HEK293 (cell line): Measurements from ENCODE around the gene CASP8AP2.
A peak's percentile ranks its signal among the peaks of the same experiment; 100 is the strongest.

Source experiments
- ATF2 ChIP-seq: fragments of 450-650 bp; formaldehyde crosslinking; IDR thresholded peaks from 2 replicates; pipeline ENCODE4 v1.5.1; 2016; ENCODE audit warnings: missing biosample characterization, missing genetic modification characterization, low read depth
- BCL11B ChIP-seq: fragments of 450-650 bp; formaldehyde crosslinking; IDR thresholded peaks from 2 replicates; pipeline ENCODE4 v1.5.1; 2016; ENCODE audit warnings: low read depth, missing biosample characterization, missing genetic modification characterization
- GLIS1 ChIP-seq: fragments of 450-650 bp; formaldehyde crosslinking; IDR thresholded peaks from 2 replicates; pipeline ENCODE4 v1.5.1; 2016; ENCODE audit warnings: missing biosample characterization, missing genetic modification characterization
- KLF8 ChIP-seq: fragments of 450-650 bp; formaldehyde crosslinking; IDR thresholded peaks from 2 replicates; pipeline ENCODE4 v1.5.1; 2016; ENCODE audit warnings: missing biosample characterization, missing genetic modification characterization
- KLF9 ChIP-seq: fragments of 450-650 bp; formaldehyde crosslinking; IDR thresholded peaks from 2 replicates; pipeline ENCODE4 v1.5.1; 2016; ENCODE audit warnings: missing biosample characterization, missing genetic modification characterization, low read depth
- SP2 ChIP-seq: fragments of 450-650 bp; formaldehyde crosslinking; IDR thresholded peaks from 2 replicates; pipeline ENCODE4 v1.5.1; 2016; ENCODE audit warnings: missing biosample characterization, missing genetic modification characterization
- TCF7L2 ChIP-seq: IDR thresholded peaks from 2 replicates; pipeline ENCODE4 v1.6.1; 2011; ENCODE audit warnings: low read depth, mild to moderate bottlenecking, inconsistent platforms, low read length, moderate library complexity, borderline replicate concordance
- YY2 ChIP-seq: fragments of 450-650 bp; formaldehyde crosslinking; IDR thresholded peaks from 2 replicates; pipeline ENCODE4 v1.5.1; 2016; ENCODE audit warnings: missing biosample characterization, missing genetic modification characterization
- ZBTB17 ChIP-seq: fragments of 450-650 bp; formaldehyde crosslinking; IDR thresholded peaks from 2 replicates; pipeline ENCODE4 v1.5.1; 2016; ENCODE audit warnings: missing biosample characterization, missing genetic modification characterization
- ZNF132 ChIP-seq: fragments of 450-650 bp; formaldehyde crosslinking; IDR thresholded peaks from 2 replicates; pipeline ENCODE4 v1.5.1; 2017; ENCODE audit warnings: missing biosample characterization, missing genetic modification characterization, borderline replicate concordance
- ZNF155 ChIP-seq: fragments of 450-650 bp; formaldehyde crosslinking; IDR thresholded peaks from 2 replicates; pipeline ENCODE4 v1.5.1; 2016; ENCODE audit warnings: missing biosample characterization, missing genetic modification characterization
- ZNF174 ChIP-seq: fragments of 450-650 bp; formaldehyde crosslinking; IDR thresholded peaks from 2 replicates; pipeline ENCODE4 v1.5.0; 2017; ENCODE audit warnings: missing biosample characterization, mild to moderate bottlenecking, missing genetic modification characterization
- ZNF214 ChIP-seq: fragments of 450-650 bp; formaldehyde crosslinking; IDR thresholded peaks from 2 replicates; pipeline ENCODE4 v1.5.1; 2017; ENCODE audit warnings: missing biosample characterization, mild to moderate bottlenecking, missing genetic modification characterization, borderline replicate concordance
- ZNF266 ChIP-seq: fragments of 450-650 bp; formaldehyde crosslinking; IDR thresholded peaks from 2 replicates; pipeline ENCODE4 v1.5.1; 2016; ENCODE audit warnings: missing biosample characterization, missing genetic modification characterization, low read depth
- ZNF335 ChIP-seq: fragments of 450-650 bp; formaldehyde crosslinking; conservative IDR thresholded peaks from 2 replicates; pipeline ENCODE4 v1.5.1; 2016; ENCODE audit warnings: missing biosample characterization, missing genetic modification characterization
- ZNF350 ChIP-seq: fragments of 450-650 bp; formaldehyde crosslinking; IDR thresholded peaks from 2 replicates; pipeline ENCODE4 v1.5.0; 2017; ENCODE audit warnings: missing biosample characterization, mild to moderate bottlenecking, missing genetic modification characterization
- ZNF473 ChIP-seq: fragments of 450-650 bp; formaldehyde crosslinking; IDR thresholded peaks from 2 replicates; pipeline ENCODE4 v1.5.1; 2017; ENCODE audit warnings: missing biosample characterization, missing genetic modification characterization
- ZNF510 ChIP-seq: fragments of 450-650 bp; formaldehyde crosslinking; IDR thresholded peaks from 2 replicates; pipeline ENCODE4 v1.5.1; 2018; ENCODE audit warnings: mild to moderate bottlenecking, missing genetic modification characterization, missing biosample characterization; ENCODE audit not compliant: insufficient replicate concordance
- ZNF600 ChIP-seq: fragments of 450-650 bp; formaldehyde crosslinking; IDR thresholded peaks from 2 replicates; pipeline ENCODE4 v1.5.1; 2016; ENCODE audit warnings: missing biosample characterization, missing genetic modification characterization
- ZNF621 ChIP-seq: fragments of 450-650 bp; formaldehyde crosslinking; IDR thresholded peaks from 2 replicates; pipeline ENCODE4 v1.5.1; 2017; ENCODE audit warnings: missing biosample characterization, missing genetic modification characterization
- ZNF645 ChIP-seq: fragments of 450-650 bp; formaldehyde crosslinking; IDR thresholded peaks from 2 replicates; pipeline ENCODE4; 2016; ENCODE audit warnings: missing biosample characterization, missing genetic modification characterization
- ZNF701 ChIP-seq: fragments of 450-650 bp; formaldehyde crosslinking; IDR thresholded peaks from 2 replicates; pipeline ENCODE4 v1.5.1; 2016; ENCODE audit warnings: missing biosample characterization, missing genetic modification characterization
- ZNF76 ChIP-seq: fragments of 450-650 bp; formaldehyde crosslinking; IDR thresholded peaks from 2 replicates; pipeline ENCODE4; 2016; ENCODE audit warnings: low read depth, missing biosample characterization, missing genetic modification characterization, borderline replicate concordance
- ZNF792 ChIP-seq: fragments of 450-650 bp; formaldehyde crosslinking; IDR thresholded peaks from 2 replicates; pipeline ENCODE4 v1.5.1; 2016; ENCODE audit warnings: missing biosample characterization, missing genetic modification characterization
- ZNF830 ChIP-seq: fragments of 450-650 bp; IDR thresholded peaks from 2 replicates; pipeline ENCODE4 v1.5.0; 2018; ENCODE audit warnings: missing biosample characterization, missing genetic modification characterization, low read depth, mild to moderate bottlenecking, moderate library complexity
- TF ChIP-seq, protein P1 (sequence below): fragments of 450-650 bp; formaldehyde crosslinking; IDR thresholded peaks from 2 replicates; pipeline ENCODE4 v1.5.1; 2016; ENCODE audit warnings: missing biosample characterization, missing genetic modification characterization
- TF ChIP-seq, protein P2 (sequence below): fragments of 450-650 bp; formaldehyde crosslinking; IDR thresholded peaks from 2 replicates; pipeline ENCODE4 v1.5.1; 2016; ENCODE audit warnings: missing biosample characterization, missing genetic modification characterization, low read depth
- TF ChIP-seq, protein P3 (sequence below): fragments of 450-650 bp; formaldehyde crosslinking; IDR thresholded peaks from 2 replicates; pipeline ENCODE4 v1.5.1; 2016; ENCODE audit warnings: missing biosample characterization, missing genetic modification characterization
- TF ChIP-seq, protein P4 (sequence below): fragments of 450-650 bp; formaldehyde crosslinking; IDR thresholded peaks from 2 replicates; pipeline ENCODE4 v1.5.1; 2016; ENCODE audit warnings: missing biosample characterization, missing genetic modification characterization, borderline replicate concordance

CASP8AP2 gene

GRCh38 chr6:89829472-89830169 is at the start of gene CASP8AP2 (continued):
- TF ChIP-seq, protein P1, sequence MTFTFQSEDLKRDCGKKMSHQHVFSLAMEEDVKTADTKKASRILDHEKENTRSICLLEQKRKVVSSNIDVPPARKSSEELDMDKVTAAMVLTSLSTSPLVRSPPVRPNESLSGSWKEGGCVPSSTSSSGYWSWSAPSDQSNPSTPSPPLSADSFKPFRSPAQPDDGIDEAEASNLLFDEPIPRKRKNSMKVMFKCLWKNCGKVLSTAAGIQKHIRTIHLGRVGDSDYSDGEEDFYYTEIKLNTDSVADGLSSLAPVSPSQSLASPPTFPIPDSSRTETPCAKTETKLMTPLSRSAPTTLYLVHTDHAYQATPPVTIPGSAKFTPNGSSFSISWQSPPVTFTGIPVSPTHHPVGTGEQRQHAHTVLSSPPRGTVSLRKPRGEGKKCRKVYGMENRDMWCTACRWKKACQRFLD (tag by site-specific recombination) = no peak
- TF ChIP-seq ATF2 (tag by site-specific recombination) (no peak), ZNF830 (no peak), ZNF214 (tag by site-specific recombination) (no peak), KLF8 (tag by site-specific recombination) (peak; percentile 57), SP2 (peak; percentile 99), ZNF76 (peak; percentile 71; the same call in 1 of the 2 replicates), TCF7L2 (no peak), ZNF155 (tag by site-specific recombination) (no peak), BCL11B (tag by site-specific recombination) (no peak), ZNF473 (tag by site-specific recombination) (no peak), YY2 (tag by site-specific recombination) (0 out of 2 replicates have a peak, but pooled peaks have one; percentile 14), ZNF792 (tag by site-specific recombination) (no peak), ZNF174 (tag by site-specific recombination) (no peak), ZNF600 (tag by site-specific recombination) (peak; percentile 69; the same call in 1 of the 2 replicates), ZNF645 (no peak), ZNF132 (no peak), ZNF510 (tag by site-specific recombination) (no peak), GLIS1 (tag by site-specific recombination) (no peak), ZNF335 (tag by site-specific recombination) (no peak), KLF9 (tag by site-specific recombination) (peak; percentile 55; the same call in 1 of the 2 replicates), ZBTB17 (tag by site-specific recombination) (no peak), ZNF621 (no peak), ZNF701 (tag by site-specific recombination) (no peak), ZNF266 (tag by site-specific recombination) (no peak), ZNF350 (peak; percentile 95)
- TF ChIP-seq, protein P2, sequence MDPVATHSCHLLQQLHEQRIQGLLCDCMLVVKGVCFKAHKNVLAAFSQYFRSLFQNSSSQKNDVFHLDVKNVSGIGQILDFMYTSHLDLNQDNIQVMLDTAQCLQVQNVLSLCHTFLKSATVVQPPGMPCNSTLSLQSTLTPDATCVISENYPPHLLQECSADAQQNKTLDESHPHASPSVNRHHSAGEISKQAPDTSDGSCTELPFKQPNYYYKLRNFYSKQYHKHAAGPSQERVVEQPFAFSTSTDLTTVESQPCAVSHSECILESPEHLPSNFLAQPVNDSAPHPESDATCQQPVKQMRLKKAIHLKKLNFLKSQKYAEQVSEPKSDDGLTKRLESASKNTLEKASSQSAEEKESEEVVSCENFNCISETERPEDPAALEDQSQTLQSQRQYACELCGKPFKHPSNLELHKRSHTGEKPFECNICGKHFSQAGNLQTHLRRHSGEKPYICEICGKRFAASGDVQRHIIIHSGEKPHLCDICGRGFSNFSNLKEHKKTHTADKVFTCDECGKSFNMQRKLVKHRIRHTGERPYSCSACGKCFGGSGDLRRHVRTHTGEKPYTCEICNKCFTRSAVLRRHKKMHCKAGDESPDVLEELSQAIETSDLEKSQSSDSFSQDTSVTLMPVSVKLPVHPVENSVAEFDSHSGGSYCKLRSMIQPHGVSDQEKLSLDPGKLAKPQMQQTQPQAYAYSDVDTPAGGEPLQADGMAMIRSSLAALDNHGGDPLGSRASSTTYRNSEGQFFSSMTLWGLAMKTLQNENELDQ = no peak
- TF ChIP-seq, protein P3, sequence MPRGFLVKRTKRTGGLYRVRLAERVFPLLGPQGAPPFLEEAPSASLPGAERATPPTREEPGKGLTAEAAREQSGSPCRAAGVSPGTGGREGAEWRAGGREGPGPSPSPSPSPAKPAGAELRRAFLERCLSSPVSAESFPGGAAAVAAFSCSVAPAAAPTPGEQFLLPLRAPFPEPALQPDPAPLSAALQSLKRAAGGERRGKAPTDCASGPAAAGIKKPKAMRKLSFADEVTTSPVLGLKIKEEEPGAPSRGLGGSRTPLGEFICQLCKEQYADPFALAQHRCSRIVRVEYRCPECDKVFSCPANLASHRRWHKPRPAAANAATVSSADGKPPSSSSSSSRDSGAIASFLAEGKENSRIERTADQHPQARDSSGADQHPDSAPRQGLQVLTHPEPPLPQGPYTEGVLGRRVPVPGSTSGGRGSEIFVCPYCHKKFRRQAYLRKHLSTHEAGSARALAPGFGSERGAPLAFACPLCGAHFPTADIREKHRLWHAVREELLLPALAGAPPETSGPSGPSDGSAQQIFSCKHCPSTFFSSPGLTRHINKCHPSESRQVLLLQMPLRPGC (tag by site-specific recombination) = 0 out of 2 replicates have a peak, but pooled peaks have one; percentile 15
- TF ChIP-seq, protein P4, sequence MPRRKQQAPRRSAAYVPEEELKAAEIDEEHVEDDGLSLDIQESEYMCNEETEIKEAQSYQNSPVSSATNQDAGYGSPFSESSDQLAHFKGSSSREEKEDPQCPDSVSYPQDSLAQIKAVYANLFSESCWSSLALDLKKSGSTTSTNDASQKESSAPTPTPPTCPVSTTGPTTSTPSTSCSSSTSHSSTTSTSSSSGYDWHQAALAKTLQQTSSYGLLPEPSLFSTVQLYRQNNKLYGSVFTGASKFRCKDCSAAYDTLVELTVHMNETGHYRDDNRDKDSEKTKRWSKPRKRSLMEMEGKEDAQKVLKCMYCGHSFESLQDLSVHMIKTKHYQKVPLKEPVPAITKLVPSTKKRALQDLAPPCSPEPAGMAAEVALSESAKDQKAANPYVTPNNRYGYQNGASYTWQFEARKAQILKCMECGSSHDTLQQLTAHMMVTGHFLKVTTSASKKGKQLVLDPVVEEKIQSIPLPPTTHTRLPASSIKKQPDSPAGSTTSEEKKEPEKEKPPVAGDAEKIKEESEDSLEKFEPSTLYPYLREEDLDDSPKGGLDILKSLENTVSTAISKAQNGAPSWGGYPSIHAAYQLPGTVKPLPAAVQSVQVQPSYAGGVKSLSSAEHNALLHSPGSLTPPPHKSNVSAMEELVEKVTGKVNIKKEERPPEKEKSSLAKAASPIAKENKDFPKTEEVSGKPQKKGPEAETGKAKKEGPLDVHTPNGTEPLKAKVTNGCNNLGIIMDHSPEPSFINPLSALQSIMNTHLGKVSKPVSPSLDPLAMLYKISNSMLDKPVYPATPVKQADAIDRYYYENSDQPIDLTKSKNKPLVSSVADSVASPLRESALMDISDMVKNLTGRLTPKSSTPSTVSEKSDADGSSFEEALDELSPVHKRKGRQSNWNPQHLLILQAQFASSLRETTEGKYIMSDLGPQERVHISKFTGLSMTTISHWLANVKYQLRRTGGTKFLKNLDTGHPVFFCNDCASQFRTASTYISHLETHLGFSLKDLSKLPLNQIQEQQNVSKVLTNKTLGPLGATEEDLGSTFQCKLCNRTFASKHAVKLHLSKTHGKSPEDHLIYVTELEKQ = no peak
